GM19455 (cell line): ENCODE results near the gene TSPAN18.

Source experiments
- ATAC-seq: cut with Tn5 transposase; IDR thresholded peaks from one replicate; pipeline ENCODE4 v1.9.1; 2021; ENCODE audit not compliant: unreplicated experiment

Gene TSPAN18

DNA sequence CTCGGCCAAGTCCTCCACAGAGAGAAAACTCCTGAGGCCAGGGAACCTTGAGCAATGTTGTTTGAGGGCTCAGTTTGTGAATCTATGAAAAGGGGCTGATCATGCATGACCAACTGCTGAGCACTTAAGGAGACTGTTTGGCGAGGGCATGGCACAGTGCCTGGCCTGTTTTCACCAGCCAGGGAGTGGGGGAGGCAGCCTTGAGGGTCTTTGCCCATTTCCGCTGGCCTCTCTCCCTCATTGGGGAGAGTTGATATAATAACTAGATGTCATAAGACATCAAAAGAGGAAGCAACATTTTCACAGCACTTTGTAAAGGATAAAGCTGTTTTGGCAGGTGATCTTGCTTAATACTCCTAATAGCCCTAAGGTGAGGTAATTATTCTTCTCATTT is 113.3 kb downstream of the TSPAN18 start:
- ATAC-seq: no peak

DNA sequence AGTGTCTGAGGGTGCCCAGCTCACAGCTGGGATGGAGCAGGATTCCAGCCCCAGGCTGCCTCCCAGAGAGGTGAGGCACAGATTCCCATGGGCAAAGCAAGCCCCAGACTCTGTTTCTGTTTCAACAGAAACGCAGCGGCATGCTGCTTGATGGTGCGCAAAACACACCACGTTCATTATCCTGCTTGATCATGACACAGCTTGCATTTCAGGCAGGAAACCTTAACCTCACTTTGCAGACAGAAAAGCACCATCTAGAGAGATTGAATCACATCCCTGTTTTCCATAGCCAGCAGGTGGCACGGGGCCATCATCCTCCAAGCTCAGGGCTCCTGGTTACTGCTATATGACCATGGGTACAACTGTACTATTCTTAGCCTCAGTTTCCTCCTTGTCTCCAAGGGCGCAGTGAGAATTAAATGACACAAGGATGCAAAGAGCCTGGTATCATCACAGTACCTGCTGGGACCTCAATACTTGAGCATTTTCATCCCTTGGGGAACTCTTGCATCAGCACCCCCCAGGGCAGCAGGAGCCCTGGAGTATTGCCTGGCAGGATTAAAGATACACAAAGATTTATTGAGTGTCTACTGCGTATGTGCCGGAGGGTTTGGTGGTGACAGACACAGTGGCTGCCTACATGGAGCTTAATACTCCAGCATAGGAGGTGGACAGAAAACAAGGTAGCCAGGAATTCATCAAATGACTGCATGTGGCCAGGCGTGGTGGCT is 113.9 kb downstream of the TSPAN18 start:
- ATAC-seq: no peak

DNA sequence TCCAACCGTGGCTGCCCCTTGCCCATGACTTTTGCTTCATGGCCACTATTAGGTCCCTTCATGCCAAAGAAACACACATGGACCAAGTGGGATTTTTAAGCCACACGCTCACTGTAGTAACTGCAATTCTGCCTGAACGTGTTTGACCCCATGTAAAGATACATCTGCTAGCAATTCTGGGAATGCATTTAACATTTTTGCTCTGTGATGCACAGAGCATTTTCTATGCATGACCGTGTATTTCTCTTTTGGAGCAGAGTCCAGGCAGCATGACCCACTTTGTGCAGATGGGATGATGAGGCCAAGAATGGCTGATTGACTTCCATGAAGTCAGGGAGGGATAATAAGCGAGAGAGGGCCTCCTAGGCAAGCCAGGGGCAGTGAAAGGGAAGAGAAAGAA is 115.5 kb downstream of the TSPAN18 start:
- no peak for ATAC-seq

DNA sequence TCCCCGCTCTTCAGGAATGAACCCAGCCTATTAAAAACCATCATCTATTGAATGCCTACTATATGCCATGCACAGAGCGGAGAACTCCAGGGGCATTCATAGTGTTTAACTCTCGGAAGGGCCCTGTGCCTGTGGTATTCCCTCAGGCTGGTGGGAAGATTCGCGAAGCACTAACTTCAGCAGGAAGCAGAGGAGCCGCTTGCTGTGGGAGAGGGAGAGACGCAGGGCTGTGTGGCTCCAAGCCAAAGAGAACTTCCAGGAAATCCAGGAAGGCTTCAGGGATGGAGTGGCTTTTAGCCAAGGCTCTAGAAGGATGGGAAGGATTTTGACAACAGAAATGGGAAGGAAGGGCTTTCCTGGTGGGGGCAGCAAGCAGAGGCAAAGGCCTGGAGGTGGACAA is 120.1 kb downstream of the TSPAN18 start:
- ATAC-seq: no peak

DNA sequence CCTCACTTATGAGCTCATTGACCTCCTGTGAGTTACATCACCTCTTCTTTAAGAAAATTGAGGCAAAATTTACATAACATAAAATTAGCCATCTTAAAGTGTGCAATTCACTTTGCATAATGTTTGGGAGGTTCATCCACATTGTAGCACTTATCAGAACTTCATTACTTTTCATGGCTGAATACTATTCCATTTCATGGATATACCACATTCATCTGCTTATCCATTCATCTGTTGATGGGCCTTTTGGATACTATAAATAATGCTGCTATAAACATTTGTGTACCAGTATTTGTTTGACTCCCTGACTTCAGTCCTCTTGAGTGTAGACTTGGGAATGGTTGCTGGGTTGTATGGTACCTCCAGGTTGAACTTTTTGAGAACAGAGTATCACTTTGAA is 120.6 kb downstream of the TSPAN18 start:
- no peak for ATAC-seq

DNA sequence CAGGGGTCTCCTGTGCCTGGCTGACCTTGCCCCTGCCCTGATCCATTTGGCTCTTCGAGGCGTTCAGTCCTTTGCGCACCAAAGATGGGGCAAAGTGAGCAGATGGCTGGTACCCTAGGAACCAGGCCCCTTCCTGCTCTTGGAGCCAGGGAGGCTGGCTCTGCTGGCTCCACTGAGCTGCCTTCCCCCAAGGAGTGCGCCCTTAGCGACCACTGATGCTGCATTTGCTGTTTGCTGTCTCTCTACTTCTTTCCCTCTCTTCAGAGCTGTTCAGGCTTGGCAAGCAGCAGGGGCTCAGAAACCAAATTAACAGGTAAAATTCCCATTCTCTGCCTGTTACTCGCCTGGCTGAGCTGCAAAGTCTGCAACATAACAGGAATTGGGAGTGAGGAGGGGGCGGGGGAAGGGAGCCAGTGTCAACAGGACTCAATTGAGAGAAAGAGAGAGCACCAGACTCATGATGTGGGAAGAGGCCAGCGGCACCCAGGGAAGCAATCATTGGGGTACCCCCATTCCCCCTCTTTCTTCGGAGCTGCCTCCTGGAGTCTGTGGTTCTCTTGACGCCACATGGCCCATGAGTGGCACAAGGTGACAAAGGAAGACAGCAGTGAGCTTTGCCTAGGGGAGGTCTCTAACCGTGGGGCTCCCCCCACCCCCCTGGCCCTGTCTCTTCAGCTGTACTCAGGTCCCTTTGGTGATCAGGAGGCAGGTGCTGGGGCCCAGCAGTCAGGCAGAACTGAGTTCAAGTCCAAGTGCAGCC is 121.6 kb downstream of the TSPAN18 start:
- no peak for ATAC-seq

DNA sequence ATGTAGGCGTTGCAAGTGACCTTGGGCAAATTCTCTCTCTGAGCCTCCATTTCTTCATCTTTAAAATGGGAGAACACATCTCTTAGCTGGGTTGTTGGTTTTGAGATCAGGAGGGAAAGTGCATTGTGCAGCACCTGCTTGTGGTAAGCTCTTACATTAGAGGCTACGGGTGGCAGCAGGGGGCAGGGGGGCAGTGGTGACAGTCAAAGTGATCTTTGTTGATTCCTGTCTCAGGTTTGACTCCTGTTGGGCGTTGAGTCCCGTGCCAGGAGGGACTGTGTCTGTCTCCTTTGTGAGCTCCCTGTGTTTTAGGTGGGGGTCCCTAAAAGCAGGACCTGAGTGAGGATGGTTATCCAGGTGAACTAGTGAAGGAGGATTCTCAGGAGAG is 122.2 kb downstream of the TSPAN18 start:
- ATAC-seq: no peak

DNA sequence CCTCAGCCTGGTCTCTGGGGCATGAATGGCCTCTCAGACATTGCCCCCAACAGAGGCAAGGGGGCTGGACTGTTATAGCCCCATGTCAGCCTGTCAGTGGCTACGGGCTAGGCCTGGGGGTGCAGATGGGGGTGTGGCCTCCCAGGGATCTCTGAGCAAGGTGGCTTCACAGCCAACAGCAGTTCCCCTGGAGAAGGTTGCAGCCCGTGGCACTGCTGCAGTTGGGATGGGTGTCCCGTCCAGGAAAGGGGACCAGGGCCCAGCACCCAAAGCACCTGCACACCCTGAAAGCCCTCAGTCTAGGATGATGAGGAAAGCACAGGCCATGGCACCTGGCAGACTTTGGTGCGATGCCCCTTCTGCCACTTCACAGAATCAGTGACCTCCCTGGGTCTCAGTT is 122.7 kb downstream of the TSPAN18 start:
- ATAC-seq: no peak

DNA sequence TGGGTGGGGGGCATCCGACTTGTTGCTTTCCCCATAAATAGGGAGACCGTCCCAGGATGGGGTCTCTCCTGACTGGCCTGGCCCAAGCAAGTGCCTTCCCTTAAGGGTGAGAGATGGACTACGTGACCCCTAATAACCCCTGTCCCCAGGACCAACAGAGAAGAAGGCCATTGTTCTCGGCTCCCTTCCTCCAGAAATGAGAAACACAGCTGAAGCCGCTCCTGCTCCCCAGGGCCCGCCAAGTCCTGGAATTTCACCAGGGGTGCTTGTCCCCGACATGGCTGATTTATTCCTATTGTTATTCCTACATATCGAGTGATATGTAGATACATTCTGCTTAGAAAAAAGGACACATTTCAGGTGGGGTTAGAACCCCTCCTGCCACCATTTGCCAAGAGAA is 123.2 kb downstream of the TSPAN18 start:
- ATAC-seq: no peak

DNA sequence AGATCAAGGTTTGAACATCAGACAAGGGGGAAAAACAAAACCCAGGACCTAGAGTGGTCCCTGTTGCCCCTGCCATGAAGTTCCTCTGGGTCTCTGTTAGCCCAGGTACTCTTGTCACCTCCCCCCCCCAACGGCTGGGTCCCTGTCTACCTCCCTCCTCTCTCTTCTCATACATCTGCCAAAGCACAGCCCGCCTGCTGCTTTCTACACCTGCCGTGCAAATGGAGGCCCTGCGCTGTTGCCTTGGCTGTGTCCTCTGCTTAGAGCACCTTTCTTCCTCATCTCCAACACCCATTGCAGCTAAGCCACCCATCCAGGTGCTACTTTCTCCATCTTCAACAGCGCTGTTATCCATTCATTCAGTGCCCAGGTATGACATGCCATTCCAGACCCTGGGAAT is 124.7 kb downstream of the TSPAN18 start:
- ATAC-seq: no peak

DNA sequence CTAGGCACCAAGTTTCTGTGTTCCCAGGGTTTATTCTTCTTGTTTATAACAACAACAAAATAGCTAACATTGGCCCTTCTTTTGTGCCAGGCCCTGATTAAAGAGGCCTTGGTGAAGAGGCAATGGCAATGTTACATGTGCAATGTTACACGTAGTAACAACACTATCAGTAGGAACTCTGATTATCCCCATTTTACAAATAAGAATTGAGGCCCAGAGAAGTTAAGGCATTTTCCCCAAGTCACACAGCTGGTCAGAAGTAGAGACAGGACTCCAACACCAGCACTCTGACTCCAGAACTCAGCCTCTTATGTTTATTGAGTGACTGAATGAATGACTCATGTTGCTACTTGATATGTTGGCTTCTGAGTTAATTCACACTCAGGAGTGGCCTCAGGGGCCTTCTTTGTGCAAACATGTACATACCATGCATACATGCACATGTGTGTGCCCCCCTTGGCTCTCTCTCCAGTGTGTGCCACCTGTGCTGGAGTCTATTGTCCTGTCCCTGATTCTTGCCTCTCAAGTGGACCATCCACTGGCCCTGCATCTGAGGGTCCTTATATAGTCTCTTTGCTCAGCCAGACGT is 125.5 kb downstream of the TSPAN18 start:
- no peak for ATAC-seq

DNA sequence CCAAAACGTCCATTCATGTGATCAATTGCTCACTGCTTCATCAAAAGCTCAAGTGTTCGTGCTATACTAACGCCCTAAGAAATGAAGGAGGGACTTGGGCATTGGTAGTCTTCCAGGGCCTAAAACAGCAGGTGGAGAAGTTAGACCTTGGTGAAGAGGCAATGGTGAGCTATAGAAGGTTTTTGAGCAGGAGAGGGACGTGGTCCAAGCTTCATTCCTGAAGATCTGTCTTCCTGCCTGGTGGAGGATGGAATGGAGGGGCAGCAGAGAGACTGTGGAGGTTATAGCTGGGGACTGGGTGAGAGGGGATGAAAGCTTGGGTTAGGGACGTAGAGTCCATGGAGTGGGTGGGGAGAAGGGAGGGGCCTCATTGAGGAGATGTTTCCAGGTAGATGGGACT is 126.2 kb downstream of the TSPAN18 start:
- no peak for ATAC-seq

DNA sequence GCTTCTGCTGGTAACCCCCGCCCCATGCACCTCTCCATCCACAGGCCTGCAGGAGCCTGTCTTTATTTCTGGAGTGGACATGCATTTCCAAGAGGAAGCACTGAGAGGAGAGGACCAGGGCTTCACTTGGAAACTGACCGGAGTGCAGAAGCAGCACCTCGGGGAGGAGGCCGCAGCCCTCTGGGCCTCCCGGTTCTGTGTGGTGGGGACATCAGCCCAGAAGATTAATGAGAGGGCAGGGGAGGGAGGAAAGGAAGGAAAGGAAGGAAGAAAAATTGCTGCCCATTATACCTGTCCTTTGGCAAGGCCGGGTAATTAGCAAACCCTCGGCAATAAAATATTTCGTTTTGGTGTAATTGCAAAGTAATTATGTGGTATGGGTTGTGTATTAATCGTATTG is 126.9 kb downstream of the TSPAN18 start:
- ATAC-seq: no peak

DNA sequence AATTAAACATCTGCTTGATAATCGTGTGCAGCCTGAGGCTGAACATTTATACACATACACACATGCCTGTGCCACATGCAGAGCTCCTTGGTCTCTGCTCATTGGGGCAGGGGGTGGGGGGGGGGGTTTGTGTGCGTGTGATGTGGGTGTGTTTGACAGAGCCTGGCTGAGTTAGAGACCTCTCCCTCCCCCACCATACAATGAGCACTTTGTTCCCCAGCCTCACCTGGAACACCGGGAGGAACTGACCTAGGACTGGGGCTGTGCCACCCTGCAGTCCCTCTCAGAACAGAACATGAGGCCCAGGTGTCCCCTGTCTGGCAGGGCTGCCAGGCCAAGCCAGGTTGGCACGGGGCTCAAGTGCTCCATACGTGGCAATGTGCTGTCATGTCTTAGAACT is 127.3 kb downstream of the TSPAN18 start:
- no peak for ATAC-seq

DNA sequence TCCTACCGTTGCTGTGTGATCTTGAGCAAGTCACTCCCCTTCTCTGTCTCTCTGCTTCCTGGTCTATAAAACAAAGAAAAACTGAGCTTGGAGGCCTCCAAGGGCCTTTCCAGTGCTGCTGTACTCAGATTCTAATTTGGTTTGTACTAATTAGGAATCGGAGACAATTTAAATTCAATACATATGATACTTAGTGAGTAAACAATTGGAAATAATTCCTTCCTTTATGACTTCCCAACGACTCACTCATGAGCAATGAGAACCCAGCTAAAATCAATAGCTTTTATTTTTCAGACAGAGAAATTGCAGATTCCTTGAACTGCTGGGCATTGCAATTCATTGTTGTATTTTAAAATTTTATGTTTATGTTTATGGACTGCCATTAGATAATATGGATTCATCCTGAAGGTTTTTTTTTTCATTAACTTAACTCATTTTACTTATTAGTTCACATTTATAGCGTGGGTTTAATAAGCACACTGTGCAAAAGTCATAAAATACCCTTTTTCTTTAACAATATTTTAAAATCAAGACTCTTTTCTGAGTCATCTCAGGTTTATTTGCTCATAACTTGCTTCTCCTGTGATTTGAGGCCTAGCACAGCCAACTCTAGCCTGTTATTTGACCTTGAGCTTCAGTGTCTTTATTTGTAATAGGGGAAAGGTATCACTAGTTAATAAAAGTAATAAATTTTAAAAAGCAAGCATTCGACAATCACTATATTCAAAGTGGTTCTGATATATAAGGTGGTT is 128.2 kb downstream of the TSPAN18 start:
- no peak for ATAC-seq

DNA sequence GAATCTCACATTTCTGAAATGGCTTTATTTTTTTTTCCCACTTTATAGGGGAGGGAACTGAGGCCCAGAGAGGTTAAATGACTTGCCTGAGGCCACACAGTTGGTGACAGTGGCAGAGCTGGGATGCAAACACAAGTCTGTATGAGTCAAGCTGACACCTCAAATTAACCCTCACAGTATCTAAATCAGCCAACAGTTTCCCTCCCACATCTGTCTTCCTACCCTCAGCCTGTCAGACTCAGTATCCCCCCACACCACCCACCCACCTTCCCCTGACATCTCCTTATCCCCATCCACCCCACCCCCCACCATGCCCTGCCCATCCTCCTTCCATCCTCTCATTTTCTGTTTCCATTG is 128.7 kb downstream of the TSPAN18 start:
- ATAC-seq: no peak

DNA sequence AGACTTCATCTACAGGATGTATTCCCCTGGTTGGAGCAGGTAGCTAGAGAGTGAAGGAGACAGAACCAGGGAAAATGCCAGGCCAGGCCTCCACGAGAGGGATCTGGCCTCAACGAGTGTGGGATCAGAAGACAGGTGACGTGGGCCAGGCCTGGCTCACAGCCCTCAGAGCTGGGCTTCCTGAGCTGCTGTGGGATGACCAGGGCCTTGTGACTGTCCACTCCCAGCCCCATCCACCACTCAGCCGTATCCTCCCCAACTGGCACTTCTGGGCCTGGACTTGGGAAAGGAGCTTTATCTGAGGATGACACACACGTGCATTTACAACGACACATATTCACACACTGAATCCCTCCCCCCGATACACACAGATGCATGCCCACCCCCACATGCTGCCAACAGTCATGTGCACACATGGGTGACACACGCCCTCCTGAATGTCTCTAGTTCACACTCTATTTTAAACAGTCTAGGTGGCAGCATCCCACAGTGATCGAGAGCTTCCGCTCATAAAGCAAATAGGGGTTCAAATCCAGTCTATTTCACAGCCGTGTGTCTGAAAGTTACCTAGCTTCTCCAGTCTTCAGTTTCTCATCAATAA is 130.8 kb downstream of the TSPAN18 start:
- ATAC-seq: no peak

DNA sequence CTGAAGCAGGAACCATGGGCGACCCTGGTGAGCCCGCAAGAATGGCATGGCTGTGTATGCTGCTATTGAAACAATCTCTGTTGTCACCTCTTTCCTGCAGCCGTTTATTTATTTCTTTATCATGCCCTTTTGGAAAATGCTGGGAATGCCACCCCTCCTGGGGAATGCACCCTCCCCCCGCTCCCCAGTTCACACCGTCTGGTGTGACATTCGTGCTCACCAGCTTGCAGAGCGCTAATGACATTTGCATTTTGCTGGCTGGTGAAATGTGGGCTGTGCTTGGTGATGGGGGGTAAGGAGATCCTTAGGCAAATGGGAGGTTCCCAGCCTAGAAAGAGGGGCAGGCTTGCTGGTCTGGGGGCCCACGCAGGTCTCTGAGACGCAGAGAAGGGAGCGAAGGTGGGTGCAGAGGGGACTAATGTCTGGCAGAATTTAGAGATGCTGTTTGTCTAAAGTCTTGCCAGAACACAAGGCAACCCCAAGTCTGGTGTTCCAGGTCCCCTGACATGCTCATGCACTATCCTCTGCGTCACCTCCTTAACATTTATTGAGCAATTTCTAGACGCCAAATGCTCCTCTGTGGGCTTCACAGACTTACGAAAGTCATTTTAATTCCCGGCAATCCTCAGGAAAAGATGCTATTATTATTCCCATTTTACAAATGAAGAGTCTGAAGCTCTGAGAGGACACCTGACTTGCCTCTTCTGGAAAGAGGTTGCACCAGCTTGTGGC is 132.2 kb downstream of the TSPAN18 start:
- no peak for ATAC-seq

DNA sequence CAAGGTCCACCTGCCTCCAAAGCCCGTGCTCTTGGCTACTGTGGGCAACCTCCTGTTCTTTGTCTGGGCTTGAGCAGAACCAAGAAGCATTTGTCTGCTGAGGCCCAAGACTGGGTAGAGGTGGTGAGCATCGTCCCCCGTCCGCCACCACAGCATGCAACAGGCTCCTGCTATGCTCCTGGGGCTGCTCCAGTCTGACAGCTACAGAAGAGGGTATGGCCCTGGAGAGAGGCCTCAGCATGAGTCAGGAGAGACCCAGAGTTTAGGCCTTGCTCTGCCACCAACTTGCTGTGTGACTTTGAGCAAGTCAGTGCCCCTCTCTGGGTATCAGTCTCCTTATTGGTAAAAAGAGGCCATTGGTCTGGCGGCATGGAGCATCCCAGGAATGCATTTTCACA is 132.8 kb downstream of the TSPAN18 start:
- no peak for ATAC-seq

DNA sequence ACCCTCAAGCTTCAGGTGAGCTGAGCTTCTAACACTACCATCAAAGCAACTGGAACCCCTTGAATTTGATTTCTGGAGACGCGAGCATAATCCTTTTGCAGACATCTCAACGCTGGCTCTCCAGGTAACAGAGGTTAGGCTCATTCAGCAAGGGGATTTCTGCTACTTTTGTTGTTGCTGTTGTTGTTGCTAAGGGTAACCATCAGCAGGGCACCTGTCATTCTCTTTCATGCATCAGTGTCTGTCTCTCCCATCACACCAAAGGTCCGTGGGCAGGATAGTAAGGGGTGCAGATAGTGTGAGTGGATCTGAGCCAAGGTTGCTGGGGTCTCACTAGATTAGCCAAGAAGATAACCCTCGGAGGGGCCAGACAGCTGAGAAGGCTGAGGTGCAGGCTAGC is 133.6 kb downstream of the TSPAN18 start:
- no peak for ATAC-seq
